Hair follicular keratinocyte (primary cell): ENCODE data around the gene EDNRB. TPM values are rescaled to one million over a fixed set of nuclear protein-coding genes. Genes with fewer than 3 reads are reported as not detected.

Source experiments
- total RNA-seq: library from RNA; depleted of rRNA; stranded (reverse); fragments of >200 nt; gene quantifications from 2 replicates; pipeline ENCODE4 v1.2.3, GENCODE V29; 2015

Gene EDNRB
- not detected in 2 replicates for total RNA-seq

GRCh38 chr13:77918391-77919245 lies at the start of gene EDNRB:
TSS of gene EDNRB (minus strand) at chr13:77918831. CDS start at chr13:77918573, 258 bp downstream.

Other genes starting within 250 kb of the EDNRB start
- 0.08 TPM in 1 of 2 replicates, not detected in the other for gene SLAIN1, start 221.1 kb downstream of the EDNRB start, total RNA-seq